AG09309 (cell line): ENCODE data around the gene PSMD7.
"Not testable (repeated sequence)": the region's sequence is repeated elsewhere in the genome, so short reads cannot be mapped to it uniquely, and the experiment has no call there.

Experiments used
- DNase-seq: peaks from one replicate; pipeline ENCODE4 v3.0.0-alpha.2; 2010; ENCODE audit warnings: low read depth
- H3K4me3 ChIP-seq: 2 replicates; pipeline ENCODE4 v1.5.1; 2011; ENCODE audit warnings: mild to moderate bottlenecking, low read depth, low read length, moderate library complexity; ENCODE audit not compliant: control insufficient read depth

Gene PSMD7

DNA sequence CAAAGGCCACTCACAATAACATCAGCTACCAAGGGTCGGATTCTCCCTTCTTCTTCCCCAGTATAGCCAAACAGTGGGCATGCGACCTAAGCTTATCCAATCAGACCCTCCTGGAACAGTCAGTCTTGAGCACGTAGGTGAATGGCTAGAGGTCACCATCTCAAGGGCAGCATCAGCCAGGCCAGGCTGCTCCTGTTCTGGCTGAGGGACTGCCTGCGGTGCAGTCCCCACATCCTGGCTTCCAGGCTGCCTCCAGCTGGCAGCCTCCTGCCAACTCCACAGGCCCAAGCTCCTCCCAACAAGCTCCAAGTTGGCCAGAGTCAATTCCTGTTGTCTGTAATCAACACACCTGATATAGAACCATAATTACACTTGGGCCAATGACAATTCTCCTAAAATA is 56.4 kb downstream of the PSMD7 start:
- not testable (repeated sequence) for H3K4me3 ChIP-seq, DNase-seq
